Placental epithelial cell (primary cell): ENCODE results near the gene SLC6A14. TPM values are rescaled to one million over a fixed set of nuclear protein-coding genes. Genes with fewer than 3 reads are reported as not detected.

Experiments
- small RNA-seq: library from RNA; depleted of rRNA; stranded (forward); fragments of <200 nt; gene quantifications from one replicate; pipeline ENCODE3, GENCODE V24; 2012
- total RNA-seq: library from RNA; depleted of rRNA; stranded (reverse); fragments of >200 nt; gene quantifications from 2 replicates; pipeline ENCODE4 v1.2.3, GENCODE V29; 2012

SLC6A14 gene, protein sequence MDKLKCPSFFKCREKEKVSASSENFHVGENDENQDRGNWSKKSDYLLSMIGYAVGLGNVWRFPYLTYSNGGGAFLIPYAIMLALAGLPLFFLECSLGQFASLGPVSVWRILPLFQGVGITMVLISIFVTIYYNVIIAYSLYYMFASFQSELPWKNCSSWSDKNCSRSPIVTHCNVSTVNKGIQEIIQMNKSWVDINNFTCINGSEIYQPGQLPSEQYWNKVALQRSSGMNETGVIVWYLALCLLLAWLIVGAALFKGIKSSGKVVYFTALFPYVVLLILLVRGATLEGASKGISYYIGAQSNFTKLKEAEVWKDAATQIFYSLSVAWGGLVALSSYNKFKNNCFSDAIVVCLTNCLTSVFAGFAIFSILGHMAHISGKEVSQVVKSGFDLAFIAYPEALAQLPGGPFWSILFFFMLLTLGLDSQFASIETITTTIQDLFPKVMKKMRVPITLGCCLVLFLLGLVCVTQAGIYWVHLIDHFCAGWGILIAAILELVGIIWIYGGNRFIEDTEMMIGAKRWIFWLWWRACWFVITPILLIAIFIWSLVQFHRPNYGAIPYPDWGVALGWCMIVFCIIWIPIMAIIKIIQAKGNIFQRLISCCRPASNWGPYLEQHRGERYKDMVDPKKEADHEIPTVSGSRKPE
- not detected in 2 replicates for total RNA-seq

DNA sequence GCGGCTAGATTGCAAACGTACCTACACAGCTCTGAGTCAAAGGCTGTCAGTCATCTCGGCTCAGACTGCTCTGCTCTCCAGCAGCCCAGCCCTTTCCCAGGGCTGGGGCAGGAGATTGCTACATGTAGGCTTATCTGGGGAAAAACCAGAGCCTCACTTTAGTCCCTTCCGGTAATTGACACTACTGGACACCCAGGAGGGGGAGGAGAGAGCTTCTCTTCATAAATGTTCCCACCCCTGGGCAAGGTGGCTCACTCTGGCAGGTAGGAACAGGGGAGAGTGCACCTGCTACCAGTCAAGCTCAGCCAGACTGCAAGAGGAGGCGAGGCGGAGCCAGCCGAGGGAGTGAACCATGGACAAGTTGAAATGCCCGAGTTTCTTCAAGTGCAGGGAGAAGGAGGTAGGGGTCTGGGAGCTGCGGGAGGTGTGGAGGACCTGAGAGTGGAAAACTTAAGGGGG, at the start of gene SLC6A14:
TSS of gene SLC6A14 (plus strand) at position 249 of the 459 bp plus-strand sequence. CDS start at position 353, 104 bp downstream.

DNA sequence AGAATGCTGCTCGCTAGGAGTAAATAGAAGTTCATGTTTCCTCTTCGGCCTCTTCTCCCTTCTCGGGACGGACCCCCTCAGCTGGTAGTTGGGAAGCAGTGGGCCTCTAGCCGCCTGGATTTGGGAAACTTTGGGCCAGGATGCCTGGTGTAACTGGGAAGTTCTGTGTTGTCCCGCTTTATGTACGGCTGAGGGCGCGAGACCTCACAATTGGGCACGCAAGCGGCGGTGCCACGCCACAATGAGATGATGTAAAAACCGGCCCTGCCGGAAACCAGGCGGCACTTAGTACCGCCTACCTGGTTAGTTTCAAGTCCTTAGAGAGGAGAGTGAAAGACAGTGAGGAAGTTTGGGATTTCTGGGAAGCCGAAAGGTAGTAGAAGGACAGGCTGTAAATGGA, 26.4 kb downstream of the SLC6A14 start, which contains the start of gene CT83:
TSS of gene CT83 (minus strand) at position 155 of the 400 bp plus-strand sequence. CDS start at position 35, 120 bp downstream.

Small RNAs within 50 kb of the gene (small RNA-seq; reads per million reads assigned to genes)
- gene RNU6-154P: 0.23 reads per million

Other genes with a start within 250 kb of the SLC6A14 start
- gene CT83, start 26.4 kb downstream of the SLC6A14 start, total RNA-seq: not detected in 2 replicates